Spleen (tissue), 11 donors: ENCODE data around the gene RHBDF2. TPM values are rescaled to one million over a fixed set of nuclear protein-coding genes. Genes with fewer than 3 reads are reported as not detected.

Experiments
- DNase-seq: peaks from one replicate; pipeline ENCODE4 v3.0.0-alpha.2; 2020
- H3K27ac ChIP-seq, 8 donors: fragments of 200-600 bp; sonication (generic) in 7 of 8; 1 replicate in 4 of 8; 2 replicates in 4 of 8; pipeline versions ENCODE4 v1.5.0 to v1.8.0; 2016 to 2021; ENCODE audit warnings: inconsistent platforms in 4 of 8, mild to moderate bottlenecking in 4 of 8, moderate library complexity in 1 of 8
- H3K27me3 ChIP-seq, 7 donors: fragments of 200-600 bp; sonication (generic) in 6 of 7; replicated peaks in 1 of 7; 1 replicate in 4 of 7; 2 replicates in 3 of 7; pipeline versions ENCODE4 v1.5.0 to v1.8.0; 2016 to 2021; ENCODE audit warnings: inconsistent platforms in 3 of 7, mild to moderate bottlenecking in 1 of 7
- H3K36me3 ChIP-seq, 6 donors: fragments of 200-600 bp; sonication (generic) in 5 of 6; 1 replicate in 4 of 6; 2 replicates in 2 of 6; pipeline versions ENCODE4 v1.5.0 to v1.8.0; 2016 to 2021; ENCODE audit warnings: inconsistent platforms in 2 of 6
- H3K4me1 ChIP-seq, 6 donors: fragments of 200-600 bp; sonication (generic) in 5 of 6; 1 replicate in 3 of 6; 2 replicates in 3 of 6; pipeline versions ENCODE4 v1.5.0 to v1.8.0; 2016 to 2021; ENCODE audit warnings: inconsistent platforms in 3 of 6
- H3K4me3 ChIP-seq, 8 donors: fragments of 200-600 bp; sonication (generic) in 7 of 8; 1 replicate in 4 of 8; 2 replicates in 4 of 8; pipeline versions ENCODE4 v1.5.0 to v1.8.0; 2016 to 2021; ENCODE audit warnings: inconsistent platforms in 4 of 8, mild to moderate bottlenecking in 4 of 8, moderate library complexity in 2 of 8
- H3K9me3 ChIP-seq, 8 donors: fragments of 200-600 bp; sonication (generic) in 7 of 8; 1 replicate in 4 of 8; 2 replicates in 4 of 8; pipeline versions ENCODE4 v1.5.0 to v1.8.0; 2016 to 2021; ENCODE audit warnings: inconsistent platforms in 4 of 8
- POLR2A ChIP-seq, 3 donors: fragments of 450-650 bp; IDR thresholded peaks; one replicate each; pipeline ENCODE4 v1.5.1; 2017; ENCODE audit warnings: antibody characterized with exemption in 3 of 3, mild to moderate bottlenecking in 1 of 3
- POLR2AphosphoS5 ChIP-seq, 3 donors: sonication (generic); formaldehyde crosslinking; IDR thresholded peaks; one replicate each; pipeline ENCODE4 v1.5.1; 2017; ENCODE audit warnings: antibody characterized with exemption in 3 of 3
- WGBS, 5 donors: extraction: QIAGEN DNeasy Blood & Tissue Kit in 3 of 5; methylation state at CpG; one replicate each; pipeline versions ENCODE4 v1.1.5 to v1.1.7; 2013 to 2018; 5-methylcytosine and 5-hydroxymethylcytosine counted together
- intact Hi-C: fragments of 100-400 bp; cut with DNase I; formaldehyde crosslinking; loops from one replicate; pipeline ENCODE4 v1.15.0; 2023; ENCODE audit warnings: low total_unique reads
- polyA plus RNA-seq, 3 donors: library from polyadenylated mRNA; stranded (reverse); fragments of 200-250 nt; gene quantifications; one replicate each; pipeline ENCODE4 v1.2.1, GENCODE V29; 2013
- total RNA-seq, 7 donors: library from RNA; depleted of rRNA in 3 of 7; stranded (reverse); fragments of >200 nt in 3 of 7; fragmentation: NEBNext Ultra II Directional in 4 of 7; extraction: Animal tissue kit (Norgen Biotek cat#: 25700) in 4 of 7; gene quantifications; one replicate each; pipeline versions ENCODE4 v1.1.0 to v1.2.1, GENCODE V29; 2016 to 2021
- TF ChIP-seq, protein P1 (sequence below), 11 experiments: fragments of 200-600 bp in 7 of 11; fragments of 450-650 bp in 4 of 11; sonication (generic) in 4 of 11; IDR thresholded peaks in 8 of 11; conservative IDR thresholded peaks in 3 of 11; 1 replicate in 7 of 11; 2 replicates in 4 of 11; pipeline versions ENCODE4 v1.4.0 to v1.8.0; 2016 to 2021; ENCODE audit warnings: antibody characterized with exemption in 11 of 11, inconsistent platforms in 4 of 11, mild to moderate bottlenecking in 1 of 11
- donor health status: healthy with polysubstance abuse.
- donor health status: DM: no; HTN: no; CAD: no; lungs with moderate emphysema.
- donor health status: DM: no; HTN: no; CAD: no.
- donor health status: Bipolar disorder and iron deficiency.
- donor health status: healthy.
- donor health status: DM: no; HTN: no; CAD: no.
- donor health status: DM: yes; HTN: yes; CAD: no.

Gene RHBDF2
- total and polyA plus RNA-seq, 10 donors: 31.4 to 147 (median 97.9) TPM

DNA sequence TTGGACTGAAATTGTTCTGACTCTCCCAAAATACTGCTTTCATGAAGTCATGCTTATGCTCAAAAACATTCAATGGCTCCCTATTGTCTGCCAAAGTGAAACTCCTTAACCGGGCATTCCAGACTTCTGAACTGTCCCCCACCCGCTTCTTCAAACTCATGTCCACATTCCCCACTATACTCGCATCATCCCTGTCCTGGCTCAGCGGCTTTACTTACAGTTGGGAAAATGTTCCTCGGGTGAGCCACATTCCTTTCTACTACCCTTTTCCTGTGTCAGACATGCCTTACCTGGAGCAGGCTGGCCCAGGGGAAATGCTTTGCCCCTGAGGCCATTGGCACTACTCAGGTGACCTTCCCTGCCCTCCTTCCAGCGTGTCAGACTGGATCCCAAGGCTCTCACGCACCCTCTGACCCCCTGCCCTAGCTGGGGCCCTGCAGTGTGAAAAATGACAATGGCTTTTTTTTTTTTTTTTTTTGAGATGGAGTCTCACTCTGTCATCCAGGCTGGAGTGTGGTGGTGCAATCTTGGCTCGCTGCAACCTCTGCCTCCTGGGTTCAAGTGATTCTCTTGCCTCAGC is 30.9 kb upstream of the RHBDF2 start:
- H3K4me3 ChIP-seq: no peak overlapping the region
- 79 to 88% (median 84%) methylated on average over 8 of the region's 8 CpGs for WGBS, 5 donors
- TF ChIP-seq, protein P1, sequence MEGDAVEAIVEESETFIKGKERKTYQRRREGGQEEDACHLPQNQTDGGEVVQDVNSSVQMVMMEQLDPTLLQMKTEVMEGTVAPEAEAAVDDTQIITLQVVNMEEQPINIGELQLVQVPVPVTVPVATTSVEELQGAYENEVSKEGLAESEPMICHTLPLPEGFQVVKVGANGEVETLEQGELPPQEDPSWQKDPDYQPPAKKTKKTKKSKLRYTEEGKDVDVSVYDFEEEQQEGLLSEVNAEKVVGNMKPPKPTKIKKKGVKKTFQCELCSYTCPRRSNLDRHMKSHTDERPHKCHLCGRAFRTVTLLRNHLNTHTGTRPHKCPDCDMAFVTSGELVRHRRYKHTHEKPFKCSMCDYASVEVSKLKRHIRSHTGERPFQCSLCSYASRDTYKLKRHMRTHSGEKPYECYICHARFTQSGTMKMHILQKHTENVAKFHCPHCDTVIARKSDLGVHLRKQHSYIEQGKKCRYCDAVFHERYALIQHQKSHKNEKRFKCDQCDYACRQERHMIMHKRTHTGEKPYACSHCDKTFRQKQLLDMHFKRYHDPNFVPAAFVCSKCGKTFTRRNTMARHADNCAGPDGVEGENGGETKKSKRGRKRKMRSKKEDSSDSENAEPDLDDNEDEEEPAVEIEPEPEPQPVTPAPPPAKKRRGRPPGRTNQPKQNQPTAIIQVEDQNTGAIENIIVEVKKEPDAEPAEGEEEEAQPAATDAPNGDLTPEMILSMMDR (IDR thresholded peaks at IDR 0.05 in 8 of 11, conservative IDR thresholded peaks at IDR 0.05 in 3 of 11): no peak
- TF ChIP-seq POLR2AphosphoS5 (IDR thresholded peaks at IDR 0.05) (no peak), POLR2A (IDR thresholded peaks at IDR 0.05) (no peak)
- peaks cover 0 to 25% (median 6%) of the 10 kb centered on the region in 7 donors for H3K27me3 ChIP-seq
- no peaks in the 10 kb centered on the region for H3K36me3 ChIP-seq
- no peaks in the 10 kb centered on the region for H3K9me3 ChIP-seq
- H3K27ac ChIP-seq: peak overlapping the region in 7 of 8 donors; percentile 86 to 99 (median 92)
- H3K4me1 ChIP-seq: peaks cover 28 to 80% (median 56%) of the 10 kb centered on the region in 6 donors
- no peak for DNase-seq
- intact Hi-C loops: no loop called here

DNA sequence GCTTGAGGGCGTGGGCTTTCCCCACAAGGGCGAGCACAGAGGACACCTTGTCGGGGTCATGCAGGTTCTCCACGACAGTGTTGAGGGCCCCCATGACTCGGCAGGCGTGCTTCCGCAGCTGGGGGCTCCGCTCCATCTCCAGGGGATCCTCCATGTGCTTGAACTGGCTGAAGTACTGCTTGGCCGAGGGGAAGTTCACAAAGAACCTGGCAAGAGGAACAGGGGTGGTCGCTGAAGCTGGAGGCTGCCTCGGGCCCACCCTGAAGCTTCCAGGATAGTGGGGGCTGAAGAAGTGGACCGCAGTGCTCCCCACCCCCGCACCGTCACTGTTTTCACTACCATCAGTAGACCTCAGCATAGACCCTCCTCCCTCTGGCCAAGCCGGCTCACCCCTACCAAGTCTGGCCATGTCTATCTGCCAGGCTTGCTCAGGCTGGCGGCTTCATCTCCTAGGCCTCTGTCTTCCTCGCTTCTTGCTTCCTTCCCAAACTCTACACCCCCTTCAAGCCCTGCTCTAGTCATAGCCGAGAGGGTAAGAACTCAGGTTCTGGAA is 30.3 kb upstream of the RHBDF2 start:
- 80 to 85% (median 82%) methylated on average over 16 to 18 of the region's 18 CpGs for WGBS, 5 donors
- Histone ChIP-seq H3K27ac (peak overlapping the region in 7 of 8 donors; percentile 86 to 99 (median 92)), H3K36me3 (no peaks in the 10 kb centered on the region), H3K4me1 (peaks cover 28 to 80% (median 55%) of the 10 kb centered on the region in 6 donors), H3K9me3 (no peaks in the 10 kb centered on the region), H3K27me3 (peaks cover 0 to 19% (median 0%) of the 10 kb centered on the region in 7 donors), H3K4me3 (no peak overlapping the region)
- DNase-seq: no peak
- intact Hi-C loops: no loop called here
- TF ChIP-seq POLR2AphosphoS5 (IDR thresholded peaks at IDR 0.05) (no peak), POLR2A (IDR thresholded peaks at IDR 0.05) (no peak)
- TF ChIP-seq, protein P1 (IDR thresholded peaks at IDR 0.05 in 8 of 11, conservative IDR thresholded peaks at IDR 0.05 in 3 of 11): no peak

DNA sequence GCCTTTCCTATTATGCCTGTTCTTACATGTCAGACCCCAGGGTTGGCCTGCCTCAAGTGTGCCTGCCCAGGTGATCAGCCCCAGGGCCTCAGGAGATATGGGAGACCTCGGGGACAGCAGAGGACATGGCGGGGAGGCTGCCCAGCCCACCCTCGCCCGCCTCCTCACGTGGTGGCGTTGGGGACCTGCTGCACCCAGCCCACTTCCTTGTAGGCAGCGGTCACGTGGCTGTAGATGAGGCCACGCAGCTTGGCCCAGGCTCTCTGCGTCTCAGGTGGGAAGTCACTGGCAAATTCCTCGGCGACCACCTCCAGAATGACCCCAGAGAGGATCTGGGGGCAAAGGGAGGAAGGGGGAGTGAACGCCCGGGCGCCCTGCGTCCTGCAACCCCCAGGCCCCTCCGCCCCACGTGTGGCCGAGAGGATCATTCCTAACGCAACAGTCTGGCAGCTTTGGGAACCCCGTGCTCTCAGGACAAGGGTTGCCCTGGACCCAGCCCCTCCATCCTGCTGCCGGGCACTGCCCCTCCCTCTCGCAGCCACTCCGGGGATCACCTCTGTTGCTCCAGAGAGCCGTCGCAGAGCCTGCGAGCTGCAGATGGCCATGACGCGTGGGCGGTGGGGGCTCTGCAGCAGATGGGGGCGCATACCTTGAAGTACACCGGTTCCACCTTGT is 29.7 kb upstream of the RHBDF2 start:
- no peak for TF ChIP-seq POLR2A (IDR thresholded peaks at IDR 0.05)
- TF ChIP-seq POLR2AphosphoS5 (IDR thresholded peaks at IDR 0.05): peak in 2 of 3 donors; percentile 12 to 29
- peaks cover 28 to 77% (median 52%) of the 10 kb centered on the region in 6 donors for H3K4me1 ChIP-seq
- WGBS, 5 donors: 76 to 83% (median 80%) methylated on average over 16 to 32 of the region's 32 CpGs
- no peaks in the 10 kb centered on the region for H3K9me3 ChIP-seq
- peak overlapping the region; percentile 35 to 99 (median 92) for H3K27ac ChIP-seq
- H3K36me3 ChIP-seq: no peaks in the 10 kb centered on the region
- intact Hi-C loops: no loop called here
- no peak overlapping the region for H3K4me3 ChIP-seq
- no peak for DNase-seq
- H3K27me3 ChIP-seq: peaks cover 0 to 13% (median 0%) of the 10 kb centered on the region in 7 donors

DNA sequence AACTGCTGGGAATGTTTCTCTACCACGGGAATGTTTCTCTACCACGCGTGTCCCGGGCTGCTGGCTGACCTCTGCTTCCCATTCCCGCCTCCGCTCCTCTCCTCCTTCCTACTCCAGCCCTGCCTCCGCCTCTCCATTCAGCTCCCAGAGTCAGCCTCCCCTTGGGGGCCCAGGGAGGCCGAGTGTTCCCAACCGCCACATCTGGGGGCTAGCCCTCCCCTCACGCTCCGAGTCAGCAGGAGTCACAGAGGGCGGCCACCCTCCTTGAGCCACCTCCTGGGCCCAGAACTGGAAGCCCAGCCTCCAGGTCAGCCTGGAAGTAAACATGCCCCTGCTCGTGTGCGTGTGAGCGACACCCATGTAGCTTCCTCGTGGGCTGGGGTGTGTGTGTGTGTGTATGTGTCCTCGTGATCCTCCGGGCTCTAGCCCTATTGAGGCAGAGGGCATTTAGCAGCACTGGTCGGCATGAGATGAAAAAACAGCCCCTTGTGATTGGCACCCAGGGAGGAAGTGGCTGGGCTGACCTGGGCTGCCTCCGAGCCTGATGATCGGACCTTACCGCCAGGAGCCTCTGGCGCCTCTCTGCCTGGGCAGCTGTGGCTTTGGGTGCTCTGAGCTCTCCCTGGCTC is 29.0 kb upstream of the RHBDF2 start:
- no peak overlapping the region for H3K4me3 ChIP-seq

More for the DNA sequence above, 29.0 kb upstream of the RHBDF2 start:
- peaks cover 29 to 75% (median 52%) of the 10 kb centered on the region in 6 donors for H3K4me1 ChIP-seq
- peaks cover 0 to 11% (median 0%) of the 10 kb centered on the region in 7 donors for H3K27me3 ChIP-seq
- intact Hi-C loops: no loop called here
- H3K9me3 ChIP-seq: no peaks in the 10 kb centered on the region
- no peaks in the 10 kb centered on the region for H3K36me3 ChIP-seq
- 63 to 79% (median 77%) methylated on average over 12 to 23 of the region's 23 CpGs for WGBS, 5 donors
- DNase-seq: no peak
- H3K27ac ChIP-seq: peak overlapping the region; percentile 80 to 99 (median 92)
- TF ChIP-seq, protein P1 (IDR thresholded peaks at IDR 0.05 in 8 of 11, conservative IDR thresholded peaks at IDR 0.05 in 3 of 11): no peak
- TF ChIP-seq POLR2AphosphoS5 (IDR thresholded peaks at IDR 0.05): peak in 2 of 3 donors; percentile 5 to 13
